Aorta (tissue), 5 donors: ENCODE measurements around the gene FUT3. TPM values are rescaled to one million over a fixed set of nuclear protein-coding genes. Genes with fewer than 3 reads are reported as not detected.

Experiments used
- ATAC-seq: fragments of 200-7000 bp; cut with Tn5 transposase; one replicate; pipeline ENCODE4 v1.9.1; 2022; ENCODE audit warnings: moderate library complexity; ENCODE audit not compliant: low FRiP score
- DNase-seq, 2 donors: peaks; one replicate each; pipeline ENCODE4 v3.0.0-alpha.2; 2020
- H3K27ac ChIP-seq, 2 donors: one replicate each; pipeline ENCODE4 v1.5.1; 2013; ENCODE audit warnings: low read length in 2 of 2, mild to moderate bottlenecking in 2 of 2, moderate library complexity in 2 of 2, control low read depth in 1 of 2, inconsistent platforms in 1 of 2, low read depth in 1 of 2
- H3K27me3 ChIP-seq, 2 donors: one replicate each; pipeline ENCODE4 v1.6.1; 2013; ENCODE audit warnings: control low read depth in 1 of 2, low read length in 1 of 2, mild to moderate bottlenecking in 1 of 2, moderate library complexity in 1 of 2; ENCODE audit not compliant: insufficient read depth in 2 of 2, control insufficient read depth in 1 of 2
- H3K36me3 ChIP-seq, 2 donors: one replicate each; pipeline ENCODE4 v1.6.1; 2013; ENCODE audit warnings: control low read depth in 1 of 2, low read length in 1 of 2, mild to moderate bottlenecking in 1 of 2; ENCODE audit not compliant: insufficient read depth in 2 of 2, control insufficient read depth in 1 of 2
- H3K4me1 ChIP-seq, 2 donors: one replicate each; pipeline ENCODE4 v1.6.1; 2013; ENCODE audit warnings: low read length in 2 of 2, control low read depth in 1 of 2, mild to moderate bottlenecking in 1 of 2, moderate library complexity in 1 of 2; ENCODE audit not compliant: insufficient read depth in 2 of 2, control insufficient read depth in 1 of 2
- H3K4me3 ChIP-seq, 2 donors: one replicate each; pipeline ENCODE4 v1.5.1; 2013; ENCODE audit warnings: low read length in 2 of 2, control low read depth in 1 of 2, mild to moderate bottlenecking in 1 of 2
- H3K9me3 ChIP-seq: one replicate; pipeline ENCODE4 v1.6.1; 2013; ENCODE audit warnings: mild to moderate bottlenecking, low read length; ENCODE audit not compliant: control insufficient read depth
- WGBS, 2 donors: extraction: QIAGEN DNeasy Blood & Tissue Kit; methylation state at CpG; one replicate each; pipeline ENCODE4 v1.1.7; 2013; 5-methylcytosine and 5-hydroxymethylcytosine counted together
- intact Hi-C, 2 donors: fragments of 100-400 bp; cut with DNase I; formaldehyde crosslinking; loops; one replicate each; pipeline versions ENCODE4 v1.14.2 to v1.15.0; 2022
- polyA plus RNA-seq, 2 donors: library from polyadenylated mRNA; stranded (reverse); fragments of 200-250 nt; gene quantifications; one replicate each; pipeline ENCODE4 v1.2.3, GENCODE V29; 2013
- total RNA-seq, 2 donors: library from RNA; stranded (reverse); fragmentation: NEBNext Ultra II Directional; extraction: Animal tissue kit (Norgen Biotek cat#: 25700); gene quantifications; one replicate each; pipeline ENCODE4 v1.2.1, GENCODE V29; 2021
- donor health status: healthy with polysubstance abuse.
- donor health status: Bipolar disorder and iron deficiency.
- donor health status: DM: no; HTN: no; CAD: no.
- donor health status: DM: no; HTN: no; CAD: no.
- donor health status: DM: yes; HTN: yes; CAD: no.

FUT3 gene
- total and polyA plus RNA-seq, 4 donors = 0.38 to 3.3 TPM; not detected in 2

DNA sequence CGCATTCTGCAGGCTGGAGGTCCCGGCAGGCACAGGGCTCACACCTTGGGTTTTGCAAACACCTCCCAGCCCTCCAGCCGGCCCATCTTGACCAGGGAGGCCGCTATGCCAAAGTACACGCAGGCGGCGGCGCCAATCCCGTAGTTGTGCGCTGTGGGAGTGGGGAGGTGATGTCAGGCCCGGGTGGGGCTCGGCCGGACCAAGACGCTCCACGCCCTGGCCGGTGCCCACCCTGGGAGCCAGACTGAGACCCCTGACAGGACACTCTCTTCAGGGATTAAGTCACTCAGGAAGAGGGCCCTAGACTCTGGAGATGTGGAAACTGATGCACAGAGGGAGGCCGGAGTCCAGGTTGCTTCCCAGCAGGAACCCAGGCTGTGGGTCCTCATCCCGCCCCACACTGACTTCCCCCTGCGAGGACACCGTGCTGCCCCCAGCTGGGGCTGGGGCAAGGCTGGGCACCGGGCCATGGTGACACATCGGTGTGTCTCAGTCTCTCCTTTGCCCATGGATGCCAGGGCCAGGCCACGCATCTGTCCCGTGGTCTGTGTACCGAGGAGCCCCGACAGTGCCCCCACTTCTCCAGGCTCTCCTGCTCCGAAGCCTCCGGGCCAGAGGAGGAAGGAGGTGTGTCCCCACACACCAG lies 43.6 kb upstream of the FUT3 start:
- Histone ChIP-seq H3K4me1 (no peaks in the 10 kb centered on the region), H3K9me3 (no peaks in the 10 kb centered on the region), H3K4me3 (no peak overlapping the region), H3K27ac (peak overlapping the region in 1 of 2 donors; percentile 5), H3K36me3 (peaks cover 0 to 2% of the 10 kb centered on the region in 2 donors), H3K27me3 (no peaks in the 10 kb centered on the region)
- WGBS, 2 donors = 25 to 31% methylated on average over 28 of the region's 28 CpGs
- intact Hi-C loops = loop anchor here in 1 of 2 donors (10.0 kb wide), 1 partner anchor 90 kb away; the partner anchor contains the start of gene NRTN
- no peak for ATAC-seq
- peak in 1 of 2 donors; percentile 84 for DNase-seq

DNA sequence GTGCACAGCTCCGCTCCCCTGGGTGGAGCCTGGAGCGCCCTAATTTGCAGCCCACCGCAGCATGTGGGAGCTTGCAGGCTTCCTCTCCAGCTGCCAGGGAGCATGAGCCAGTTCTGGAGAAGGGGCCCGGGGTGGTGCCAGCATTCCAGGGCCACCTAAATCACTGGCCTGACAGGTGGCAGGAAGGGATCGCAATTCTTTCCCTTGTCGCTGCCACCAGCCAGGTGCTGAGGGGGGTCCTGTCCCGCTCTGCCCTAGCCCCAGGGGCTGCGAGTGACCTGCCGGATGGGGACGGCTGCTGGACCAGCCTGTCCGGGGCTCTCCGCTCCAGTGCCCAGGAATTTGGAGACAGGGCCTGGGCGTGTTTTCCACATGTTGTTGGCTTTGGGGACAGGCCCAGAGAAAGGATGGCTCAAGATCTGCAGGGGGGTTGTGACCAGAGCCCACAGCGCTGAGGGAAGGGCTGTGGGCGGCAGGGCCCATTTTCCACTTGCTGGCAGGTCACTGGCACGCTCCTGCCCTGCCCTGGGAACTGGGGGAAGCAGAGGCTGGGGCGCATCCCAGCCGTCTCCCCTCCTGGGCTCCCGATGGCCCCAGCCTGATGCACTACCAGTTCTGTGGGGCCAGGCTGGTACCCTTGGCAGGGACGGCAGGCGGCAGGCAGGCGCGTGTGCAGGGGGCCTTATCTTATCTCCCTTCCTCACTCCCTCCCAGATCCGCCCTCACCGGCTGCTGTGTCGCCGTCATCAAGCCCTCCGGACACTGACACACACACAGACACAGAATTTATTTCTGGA lies 42.9 kb upstream of the FUT3 start:
- DNase-seq = no peak
- Histone ChIP-seq H3K4me1 (no peaks in the 10 kb centered on the region), H3K27ac (peak overlapping the region in 1 of 2 donors; percentile 5), H3K4me3 (no peak overlapping the region), H3K27me3 (no peaks in the 10 kb centered on the region), H3K9me3 (no peaks in the 10 kb centered on the region), H3K36me3 (peaks cover 0 to 2% of the 10 kb centered on the region in 2 donors)
- 5 to 6% methylated on average over 28 of the region's 28 CpGs for WGBS, 2 donors
- intact Hi-C loops = loop anchor here in 1 of 2 donors (10.0 kb wide), 1 partner anchor 89 kb away; the partner anchor contains the start of gene NRTN
- ATAC-seq = peak; percentile 52

DNA sequence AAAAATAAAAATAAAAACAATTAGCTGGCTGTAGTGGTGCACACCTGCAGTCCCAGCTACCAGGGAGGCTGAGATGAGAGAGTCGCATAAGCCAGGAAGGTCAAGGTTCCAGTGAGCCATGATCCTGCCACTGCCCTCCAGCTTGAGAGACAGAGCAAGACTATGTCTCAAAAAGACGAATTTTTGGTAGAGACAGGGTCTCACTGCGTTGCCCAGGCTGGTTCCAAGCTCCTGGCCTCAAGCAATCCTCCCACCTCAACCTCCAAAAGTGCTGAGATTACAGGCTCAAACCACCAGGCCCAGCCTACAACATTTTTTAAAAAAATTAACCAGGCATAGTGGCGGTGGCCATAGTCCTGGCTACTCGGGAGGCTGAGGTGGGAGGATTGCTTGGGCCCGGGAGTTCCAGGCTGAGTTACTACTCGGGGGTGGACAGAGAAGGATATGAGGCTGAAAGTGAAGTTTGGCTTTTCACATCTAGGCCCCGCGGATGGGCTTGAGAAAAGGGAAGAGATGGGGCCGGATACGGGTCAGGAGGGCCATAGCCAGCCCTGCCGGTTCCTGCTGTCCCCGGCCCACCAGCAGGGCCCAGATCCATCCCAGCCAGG lies 42.2 kb upstream of the FUT3 start:
- ATAC-seq (no peak), DNase-seq (no peak)
- Histone ChIP-seq H3K36me3 (peaks cover 0 to 2% of the 10 kb centered on the region in 2 donors), H3K27me3 (no peaks in the 10 kb centered on the region), H3K4me1 (no peaks in the 10 kb centered on the region), H3K9me3 (no peaks in the 10 kb centered on the region), H3K4me3 (no peak overlapping the region), H3K27ac (no peak overlapping the region)
- intact Hi-C loops = loop anchor here in 1 of 2 donors (10.0 kb wide), 1 partner anchor 89 kb away; the partner anchor contains the start of gene NRTN
- 29 to 32% methylated on average over 13 of the region's 13 CpGs for WGBS, 2 donors

DNA sequence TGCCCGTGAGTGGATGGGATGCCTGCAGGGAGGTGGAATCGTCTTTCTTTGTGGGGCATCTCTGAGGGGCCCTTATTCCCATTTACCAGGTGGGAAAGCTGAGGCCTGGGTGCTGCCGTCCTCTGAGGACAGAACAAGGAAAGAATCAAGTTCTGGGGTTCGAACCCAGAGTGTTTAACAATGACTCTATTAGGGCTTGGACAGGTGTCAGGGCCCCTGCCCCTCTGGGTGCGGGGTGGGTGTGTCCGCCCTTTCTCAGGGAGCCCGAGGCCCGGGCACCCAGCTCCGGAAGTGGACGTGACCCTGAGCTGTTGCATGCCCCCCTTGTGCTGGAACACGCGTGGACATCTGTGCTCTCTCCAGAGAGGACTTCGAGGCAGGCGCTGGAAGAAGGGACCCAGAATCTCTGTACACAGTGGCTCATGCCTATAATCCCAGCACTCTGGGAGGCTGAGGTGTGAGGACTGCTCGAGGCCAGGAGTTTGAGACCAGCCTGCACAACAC lies 41.6 kb upstream of the FUT3 start:
- WGBS, 2 donors = 61 to 62% methylated on average over 15 of the region's 15 CpGs
- peaks cover 0 to 2% of the 10 kb centered on the region in 2 donors for H3K36me3 ChIP-seq
- intact Hi-C loops = loop anchor here in 1 of 2 donors (10.0 kb wide), 1 partner anchor 88 kb away; the partner anchor contains the start of gene NRTN

DNA sequence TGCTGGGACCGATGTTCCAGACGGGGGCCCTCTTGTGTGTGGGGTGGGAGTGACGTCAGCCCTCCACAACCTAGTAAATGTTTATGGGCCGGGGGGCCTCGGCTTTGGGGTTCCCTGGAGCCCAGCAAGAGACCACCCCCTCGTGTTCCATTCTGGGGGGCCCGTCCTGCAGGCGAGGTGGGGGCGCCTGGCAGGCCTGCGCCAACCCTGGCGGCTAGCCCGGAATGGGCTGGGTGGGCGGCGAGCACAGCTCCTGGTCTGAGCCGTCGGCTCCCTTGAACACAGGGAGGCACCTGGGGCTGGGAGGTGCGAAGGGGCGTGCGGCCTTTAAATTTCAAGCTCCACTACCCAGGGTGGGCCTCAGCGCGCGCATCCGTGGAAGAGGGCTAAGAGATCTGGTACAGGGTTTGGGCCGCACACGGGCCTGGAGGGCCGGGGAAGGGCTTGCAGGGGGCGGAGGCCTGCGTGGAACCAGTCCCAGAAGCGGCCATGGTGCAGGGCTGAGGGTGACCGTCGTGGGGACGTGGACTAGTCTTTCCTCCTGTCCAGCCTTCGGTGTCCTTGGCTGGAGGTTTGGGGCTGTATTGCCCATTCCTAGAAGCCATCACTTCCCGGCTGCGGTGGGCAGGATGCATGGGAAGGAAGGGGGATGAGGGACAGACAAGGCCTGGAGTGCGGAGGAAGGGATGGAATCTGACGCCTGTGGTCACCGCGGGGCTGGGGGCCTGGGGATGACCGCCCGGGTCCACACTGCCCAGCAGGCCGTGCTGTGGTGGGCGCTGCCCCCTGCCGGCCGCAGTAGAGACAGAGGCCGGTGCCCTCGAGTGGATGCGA lies 40.9 kb upstream of the FUT3 start:
- intact Hi-C loops = loop anchor here in 1 of 2 donors (10.0 kb wide), 1 partner anchor 87 kb away; the partner anchor contains the start of gene NRTN
- Histone ChIP-seq H3K36me3 (peaks cover 0 to 2% of the 10 kb centered on the region in 2 donors), H3K27me3 (no peaks in the 10 kb centered on the region), H3K4me3 (no peak overlapping the region), H3K27ac (no peak overlapping the region), H3K4me1 (no peaks in the 10 kb centered on the region), H3K9me3 (no peaks in the 10 kb centered on the region)
- 6 to 7% methylated on average over 48 of the region's 48 CpGs for WGBS, 2 donors
- ATAC-seq = peak; percentile 51
- no peak for DNase-seq

More for the DNA sequence above, 41.6 kb upstream of the FUT3 start:
- no peak overlapping the region for H3K27ac ChIP-seq
- DNase-seq (no peak), ATAC-seq (no peak)
- H3K4me1 ChIP-seq = no peaks in the 10 kb centered on the region
- H3K4me3 ChIP-seq = no peak overlapping the region
- H3K9me3 ChIP-seq = no peaks in the 10 kb centered on the region
- no peaks in the 10 kb centered on the region for H3K27me3 ChIP-seq

DNA sequence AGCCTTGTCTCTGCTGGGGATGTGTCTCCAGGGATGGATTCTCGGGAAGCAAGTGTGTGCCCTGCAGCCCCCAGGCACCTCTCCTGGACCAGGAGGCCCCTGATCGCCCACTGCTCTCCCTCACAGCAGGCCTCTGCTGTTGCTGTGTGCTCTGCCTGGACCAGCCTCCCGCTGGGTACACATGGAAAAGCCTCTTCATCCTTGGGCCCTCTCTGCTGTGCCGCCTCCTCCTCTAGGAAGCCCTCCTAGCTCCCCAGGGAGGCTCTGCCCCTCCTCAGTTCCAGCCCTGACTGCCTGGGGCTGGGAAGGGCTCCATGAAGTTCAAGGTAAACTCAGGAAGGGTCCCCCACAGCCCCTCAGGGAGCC lies 40.3 kb upstream of the FUT3 start:
- no peak overlapping the region for H3K27ac ChIP-seq

DNA sequence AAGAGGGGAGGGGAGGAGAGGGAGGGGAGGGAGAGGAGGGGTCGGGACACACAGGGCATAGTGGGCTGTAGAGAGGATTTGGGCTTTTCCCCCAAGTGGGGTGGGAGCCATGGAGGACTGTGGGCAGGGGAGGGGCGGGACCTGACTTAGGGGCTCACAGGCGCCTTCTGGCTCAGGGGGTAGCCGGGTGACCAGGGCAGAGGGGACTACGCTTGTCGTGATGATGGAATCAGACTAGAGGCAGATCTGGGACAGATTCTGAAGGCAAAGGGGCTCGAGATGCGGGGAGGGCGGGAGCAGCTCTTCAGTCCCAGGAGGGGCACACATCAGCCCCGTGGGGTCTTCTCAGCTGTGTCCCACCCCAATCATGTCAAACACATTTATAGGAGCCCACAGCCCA lies 38.9 kb upstream of the FUT3 start:
- no peak for DNase-seq
- no peaks in the 10 kb centered on the region for H3K27me3 ChIP-seq
- H3K4me3 ChIP-seq = no peak overlapping the region
- H3K9me3 ChIP-seq = no peaks in the 10 kb centered on the region
- no peaks in the 10 kb centered on the region for H3K4me1 ChIP-seq
- intact Hi-C loops = loop anchor here in 1 of 2 donors (10.0 kb wide), 1 partner anchor 85 kb away; the partner anchor contains the start of gene NRTN
- H3K27ac ChIP-seq = no peak overlapping the region
- ATAC-seq = no peak
- WGBS, 2 donors = 43 to 47% methylated on average over 10 of the region's 10 CpGs
- H3K36me3 ChIP-seq = no peaks in the 10 kb centered on the region

More for the DNA sequence above, 40.3 kb upstream of the FUT3 start:
- DNase-seq = no peak
- no peak for ATAC-seq
- Histone ChIP-seq H3K4me3 (no peak overlapping the region), H3K9me3 (no peaks in the 10 kb centered on the region), H3K4me1 (no peaks in the 10 kb centered on the region), H3K36me3 (no peaks in the 10 kb centered on the region), H3K27me3 (no peaks in the 10 kb centered on the region)
- WGBS, 2 donors = 36 to 45% methylated on average over 4 of the region's 4 CpGs
- intact Hi-C loops = loop anchor here in 1 of 2 donors (10.0 kb wide), 1 partner anchor 87 kb away; the partner anchor contains the start of gene NRTN
